ENCODE data around the gene THSD8.

- TF ChIP-seq, protein P1, sequence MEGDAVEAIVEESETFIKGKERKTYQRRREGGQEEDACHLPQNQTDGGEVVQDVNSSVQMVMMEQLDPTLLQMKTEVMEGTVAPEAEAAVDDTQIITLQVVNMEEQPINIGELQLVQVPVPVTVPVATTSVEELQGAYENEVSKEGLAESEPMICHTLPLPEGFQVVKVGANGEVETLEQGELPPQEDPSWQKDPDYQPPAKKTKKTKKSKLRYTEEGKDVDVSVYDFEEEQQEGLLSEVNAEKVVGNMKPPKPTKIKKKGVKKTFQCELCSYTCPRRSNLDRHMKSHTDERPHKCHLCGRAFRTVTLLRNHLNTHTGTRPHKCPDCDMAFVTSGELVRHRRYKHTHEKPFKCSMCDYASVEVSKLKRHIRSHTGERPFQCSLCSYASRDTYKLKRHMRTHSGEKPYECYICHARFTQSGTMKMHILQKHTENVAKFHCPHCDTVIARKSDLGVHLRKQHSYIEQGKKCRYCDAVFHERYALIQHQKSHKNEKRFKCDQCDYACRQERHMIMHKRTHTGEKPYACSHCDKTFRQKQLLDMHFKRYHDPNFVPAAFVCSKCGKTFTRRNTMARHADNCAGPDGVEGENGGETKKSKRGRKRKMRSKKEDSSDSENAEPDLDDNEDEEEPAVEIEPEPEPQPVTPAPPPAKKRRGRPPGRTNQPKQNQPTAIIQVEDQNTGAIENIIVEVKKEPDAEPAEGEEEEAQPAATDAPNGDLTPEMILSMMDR (IDR thresholded peaks at IDR 0.05) = no peak
- TF ChIP-seq POLR2A (IDR thresholded peaks at IDR 0.05) = no peak
These were observed 42.2 kb upstream of the THSD8 start for GRCh38 chr19:12759686-12760085.
